Hematopoietic multipotent progenitor cell (in vitro differentiated cells): ENCODE data around the gene COX7A2L. TPM values are rescaled to one million over a fixed set of nuclear protein-coding genes. Genes with fewer than 3 reads are reported as not detected.
"Not testable (repeated sequence)": the region's sequence is repeated elsewhere in the genome, so short reads cannot be mapped to it uniquely, and the experiment has no call there.

Experiments used
- DNase-seq, 3 donors: peaks; one replicate each; pipeline ENCODE4 v3.0.0-alpha.2; 2011 to 2015; ENCODE audit warnings: low read depth in 2 of 3, low spot score in 2 of 3
- total RNA-seq: library from RNA; depleted of rRNA; stranded (reverse); fragments of >200 nt; gene quantifications from one replicate; pipeline ENCODE4 v1.2.3, GENCODE V29; 2012

The COX7A2L gene
- total RNA-seq, 1 donor, result 78.4 TPM

DNA sequence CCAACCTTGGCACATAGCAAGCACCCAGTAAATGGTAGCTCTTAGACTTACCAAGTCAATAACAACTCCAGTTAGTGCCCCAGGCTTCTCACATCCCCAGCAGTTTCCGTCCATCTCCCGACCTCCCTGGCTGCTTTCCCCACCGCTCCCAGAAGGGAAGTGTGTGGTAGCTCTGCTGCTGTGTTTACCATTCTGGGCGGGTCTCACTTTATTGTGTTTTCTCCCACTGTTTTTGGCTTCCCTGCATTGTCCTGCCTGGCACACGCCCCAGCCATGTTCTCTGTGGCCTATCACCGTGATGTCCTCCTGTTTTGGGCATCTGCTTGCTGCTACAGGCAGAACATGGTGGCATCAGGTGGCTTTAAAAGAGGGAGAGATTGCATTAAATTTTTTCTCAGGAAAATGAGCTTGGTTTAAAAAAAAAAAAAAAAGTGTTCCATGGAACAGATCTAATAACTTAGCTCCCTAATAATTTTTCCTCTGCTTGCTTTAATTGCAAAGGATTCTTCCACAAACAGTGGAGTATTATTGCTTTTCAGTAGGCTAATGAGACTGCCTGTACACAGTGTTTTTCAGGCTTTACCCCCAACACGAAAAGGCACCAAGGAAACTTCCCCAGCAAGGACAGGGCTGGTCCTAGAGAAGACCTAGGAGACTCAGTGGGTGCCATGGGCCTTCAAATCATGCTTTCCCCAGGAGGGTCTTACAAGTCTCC, 8.0 kb upstream of the COX7A2L start:
- DNase-seq, result no peak

DNA sequence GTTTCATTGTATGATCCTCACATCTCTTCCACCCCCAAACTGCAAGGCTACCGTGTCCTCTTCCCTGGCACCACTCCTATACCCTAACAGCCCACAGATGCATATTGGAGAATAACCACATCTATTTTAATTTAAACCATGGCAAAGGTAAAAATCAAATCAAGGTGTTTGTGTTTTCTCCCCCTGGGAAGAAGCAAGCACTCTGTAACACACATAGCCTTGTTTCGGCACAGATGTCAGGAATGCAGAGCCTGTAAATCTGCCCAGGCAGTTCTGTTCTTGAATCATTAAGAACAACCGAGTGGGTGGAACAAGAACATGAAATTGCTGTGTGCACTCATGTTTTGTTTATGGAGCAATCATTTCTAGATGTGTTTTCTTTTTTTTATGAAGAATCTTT, 6.8 kb upstream of the COX7A2L start:
- no peak for DNase-seq

DNA sequence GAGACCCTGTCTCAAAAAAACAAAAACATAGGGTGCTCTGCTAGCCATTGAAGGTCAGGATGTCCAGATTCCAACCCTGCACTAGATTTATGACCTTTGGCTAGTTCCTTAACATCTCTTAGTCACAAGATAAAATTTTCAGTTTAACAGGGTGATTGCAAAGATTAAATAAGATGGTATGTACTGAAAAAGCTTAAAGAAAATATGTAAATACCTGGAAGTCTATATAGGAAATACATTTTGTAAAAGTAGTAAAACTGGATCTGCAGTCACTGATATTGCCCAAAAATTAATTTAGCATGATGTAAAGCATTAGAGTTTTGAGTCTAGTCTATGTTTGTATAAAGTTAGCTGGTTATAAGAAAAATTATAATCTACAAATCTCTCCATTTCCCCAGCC, 5.4 kb upstream of the COX7A2L start:
- DNase-seq, result no peak

DNA sequence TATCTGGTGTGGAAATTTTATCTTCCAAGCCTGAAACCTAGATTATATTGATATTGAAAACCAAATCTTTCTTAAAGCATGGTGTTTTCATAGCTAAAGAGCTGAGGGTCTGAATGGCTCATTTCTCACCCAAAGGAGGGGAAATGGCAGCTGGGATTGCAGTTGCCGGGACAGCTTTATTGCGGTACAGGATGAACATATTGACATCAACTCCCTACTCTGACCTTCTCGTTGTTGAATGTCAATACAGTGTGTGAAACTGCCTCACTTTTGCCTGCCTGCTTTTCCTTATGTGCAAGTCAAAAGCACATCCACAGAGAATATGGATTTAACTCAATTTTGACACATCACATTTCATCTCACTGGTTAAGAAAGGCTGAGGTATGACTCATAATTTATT, 3.6 kb upstream of the COX7A2L start:
- no peak for DNase-seq

DNA sequence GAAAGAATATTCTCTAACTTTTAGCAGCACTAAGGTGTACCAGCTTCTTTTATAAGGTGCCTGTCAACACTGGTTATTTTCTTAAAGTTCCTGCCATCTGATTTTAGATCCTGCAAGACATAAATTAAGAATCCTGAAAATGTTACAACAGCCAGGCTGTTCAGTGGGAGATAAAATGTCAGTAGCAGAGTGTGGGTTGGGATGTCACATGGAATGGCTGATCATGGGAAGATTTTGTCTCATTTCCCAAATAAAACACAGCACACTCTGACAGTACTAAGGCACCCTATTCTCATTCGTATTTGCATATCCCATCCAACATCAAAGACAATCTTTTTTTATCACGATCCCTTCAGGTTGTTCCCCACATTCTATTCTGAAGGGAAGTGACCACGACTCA, 2.4 kb upstream of the COX7A2L start:
- DNase-seq, result no peak

DNA sequence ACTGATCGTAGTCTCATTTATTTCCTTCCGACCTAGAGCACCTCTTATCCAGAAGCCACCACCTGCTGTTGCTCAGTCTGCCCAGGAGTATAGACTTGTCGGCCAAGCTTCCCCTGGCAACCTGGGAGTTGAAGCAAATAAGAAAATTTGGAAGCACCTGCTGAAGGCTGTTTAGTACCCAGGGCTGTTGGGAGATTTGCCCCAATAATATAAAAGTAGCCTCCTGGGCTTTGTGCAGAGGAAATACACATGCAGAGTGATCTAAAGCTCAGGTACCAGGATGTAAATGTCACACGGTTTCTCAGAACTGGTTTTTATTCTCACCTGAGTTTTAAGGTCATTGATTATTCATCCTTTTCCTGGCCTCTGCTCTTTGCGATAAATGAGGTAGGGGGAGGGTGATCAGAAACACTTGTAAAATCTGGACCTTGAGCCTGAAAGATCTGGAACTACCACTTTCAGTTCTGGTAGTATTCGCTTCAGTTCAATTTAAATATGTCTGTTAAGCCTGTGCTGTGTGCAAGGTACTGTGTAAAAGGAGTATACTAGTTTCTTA, 789 bp upstream of the COX7A2L start:
- no peak for DNase-seq

DNA sequence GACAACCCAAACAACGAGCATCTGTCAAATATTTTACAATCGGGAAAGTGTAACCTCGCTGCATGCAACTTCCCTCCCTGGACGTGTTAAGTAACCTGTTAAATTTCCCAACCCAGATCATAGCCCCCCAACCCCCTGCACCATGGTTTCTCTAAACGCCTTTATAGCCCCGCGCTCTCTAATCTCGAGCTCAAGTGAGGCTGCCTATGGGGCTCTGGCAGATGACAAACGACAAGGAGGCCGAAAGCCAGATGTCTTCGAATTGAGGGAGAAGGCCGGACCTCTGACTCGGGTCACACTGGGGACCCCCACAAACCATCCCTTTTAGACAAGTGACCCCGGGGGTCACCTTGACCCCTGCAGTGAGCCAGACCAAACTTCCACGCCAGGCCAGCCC, 526 bp downstream of the COX7A2L start:
- peak in 2 of 3 donors; percentile 16 to 27 for DNase-seq

DNA sequence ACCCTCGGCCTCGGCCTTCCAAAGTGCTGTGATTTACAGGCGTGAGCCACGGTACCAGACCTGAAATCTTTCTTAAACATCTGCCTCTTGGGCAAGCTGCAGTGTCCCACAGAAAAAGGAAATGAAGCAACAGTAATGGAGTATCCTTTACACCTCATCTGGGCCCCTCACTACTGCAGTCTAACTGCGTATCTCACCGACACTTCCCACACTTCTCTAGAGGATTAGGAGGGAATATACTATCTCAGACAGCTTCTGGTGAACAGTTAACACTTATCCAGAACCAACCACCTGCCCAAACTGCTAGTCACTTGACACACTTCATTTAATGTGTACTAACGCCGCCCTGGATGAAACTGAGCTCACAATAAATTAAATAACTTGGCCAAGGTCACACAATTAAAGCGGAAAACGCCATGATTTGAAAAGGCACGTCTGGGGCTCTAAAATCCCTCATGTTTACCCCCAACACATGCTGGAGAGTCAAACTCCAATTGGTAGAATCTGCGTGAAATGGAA, 993 bp downstream of the COX7A2L start:
- DNase-seq, result peak in 2 of 3 donors; percentile 70 to 86

DNA sequence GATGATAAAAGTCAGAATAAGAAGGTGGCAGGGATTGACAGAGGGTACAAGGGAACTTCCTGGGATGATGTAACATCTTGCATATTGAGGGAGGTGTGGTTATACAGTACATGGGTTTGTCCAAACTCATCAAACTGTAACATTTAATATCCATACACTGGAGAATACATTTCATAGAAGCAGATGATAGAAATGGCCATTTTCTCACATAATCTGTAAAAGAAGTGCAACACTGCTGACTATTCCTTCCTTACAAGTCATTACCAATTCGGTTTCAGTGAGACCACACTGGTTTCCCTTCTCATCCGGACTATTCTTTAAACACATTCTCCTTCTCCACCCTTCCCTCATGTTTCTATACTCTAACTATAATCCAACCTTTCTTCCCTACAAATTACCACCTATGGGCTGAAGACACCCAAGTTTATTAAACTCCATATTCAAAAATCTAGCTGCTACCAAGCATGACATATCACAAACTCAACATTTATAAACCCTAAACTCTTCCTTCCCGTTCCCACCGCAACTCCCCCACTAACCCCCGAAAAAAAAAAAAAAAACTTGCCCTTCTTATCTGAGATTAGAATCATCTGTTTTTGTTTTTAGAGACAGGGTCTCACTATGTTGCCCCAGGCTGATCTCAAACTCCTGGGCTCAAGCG, 1.6 kb downstream of the COX7A2L start:
- no peak for DNase-seq

DNA sequence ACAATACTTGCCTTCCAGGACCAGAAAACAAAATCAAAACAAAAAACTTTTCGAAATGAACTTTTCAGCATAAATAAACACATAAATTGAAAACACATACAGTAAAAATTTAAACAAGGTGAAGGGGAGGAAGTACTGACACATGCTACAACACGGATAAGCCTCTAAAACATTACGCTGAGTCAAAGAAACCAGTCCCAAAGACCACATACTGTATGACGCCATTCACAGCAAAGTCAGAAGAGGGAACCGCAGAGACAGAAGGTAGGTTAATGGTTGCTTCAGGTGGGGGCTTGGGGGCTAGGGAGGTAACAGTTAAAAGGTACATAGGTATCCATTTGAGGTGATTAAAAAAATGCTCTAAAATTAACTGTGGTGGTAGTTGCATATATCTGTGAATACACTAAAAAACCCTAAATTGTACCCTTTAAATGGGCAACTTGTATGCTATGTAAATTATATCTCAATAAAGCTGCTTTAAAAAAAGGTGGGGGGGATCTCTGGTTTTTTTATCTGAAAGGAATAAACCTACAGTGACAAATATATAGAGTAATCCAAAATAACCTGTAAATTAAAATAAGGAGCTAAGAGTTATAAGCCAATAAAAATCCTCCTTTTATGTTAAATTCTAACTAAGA, 7.1 kb downstream of the COX7A2L start:
- no peak for DNase-seq

DNA sequence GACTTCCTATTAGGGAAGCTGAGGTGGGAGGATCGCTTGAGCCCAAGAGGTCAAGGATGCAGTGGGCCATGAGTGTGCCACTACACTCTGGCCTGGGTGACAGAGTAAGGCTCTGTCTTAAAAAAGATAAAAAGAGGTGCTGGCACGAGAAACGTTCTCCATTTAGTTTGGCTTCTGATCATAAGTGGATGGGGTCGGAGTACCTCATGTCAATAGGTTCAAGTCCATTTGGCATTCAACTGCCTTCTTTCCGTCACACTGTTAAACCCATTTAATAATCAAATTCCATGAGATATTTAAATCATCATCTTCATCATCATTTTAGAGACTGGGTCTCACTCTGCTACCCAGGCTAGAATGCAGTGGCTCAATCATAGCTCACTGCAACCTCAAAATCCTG, 9.2 kb downstream of the COX7A2L start:
- no peak for DNase-seq

DNA sequence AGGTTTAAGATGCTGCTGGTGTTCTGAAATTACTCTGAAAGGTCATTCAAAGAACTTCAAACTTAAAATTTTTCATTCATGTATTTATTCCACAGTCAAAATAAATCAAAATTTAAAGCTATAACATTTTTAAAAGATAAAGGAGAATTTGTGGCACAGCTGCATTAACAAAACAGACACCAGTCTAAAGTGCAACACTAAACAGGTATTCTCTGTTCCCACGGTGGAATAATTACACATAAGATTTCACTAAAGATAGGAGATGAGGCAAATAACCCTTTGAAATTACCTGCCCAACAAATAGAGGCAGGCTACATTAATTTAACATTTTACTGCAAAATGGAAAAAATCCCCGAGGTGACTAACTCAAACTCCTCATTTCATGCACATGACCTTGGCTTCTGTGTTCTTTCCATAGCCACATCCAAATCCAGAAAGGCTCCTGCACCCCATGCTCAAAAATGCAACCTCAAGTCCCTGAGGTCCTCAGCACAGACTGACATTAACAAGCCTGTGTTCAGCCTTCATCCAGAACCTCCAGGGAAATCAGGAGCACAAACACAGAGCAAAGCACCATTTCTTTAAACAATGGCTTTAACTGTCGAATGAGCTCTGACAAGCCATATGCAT, 10.5 kb downstream of the COX7A2L start:
- no peak for DNase-seq

DNA sequence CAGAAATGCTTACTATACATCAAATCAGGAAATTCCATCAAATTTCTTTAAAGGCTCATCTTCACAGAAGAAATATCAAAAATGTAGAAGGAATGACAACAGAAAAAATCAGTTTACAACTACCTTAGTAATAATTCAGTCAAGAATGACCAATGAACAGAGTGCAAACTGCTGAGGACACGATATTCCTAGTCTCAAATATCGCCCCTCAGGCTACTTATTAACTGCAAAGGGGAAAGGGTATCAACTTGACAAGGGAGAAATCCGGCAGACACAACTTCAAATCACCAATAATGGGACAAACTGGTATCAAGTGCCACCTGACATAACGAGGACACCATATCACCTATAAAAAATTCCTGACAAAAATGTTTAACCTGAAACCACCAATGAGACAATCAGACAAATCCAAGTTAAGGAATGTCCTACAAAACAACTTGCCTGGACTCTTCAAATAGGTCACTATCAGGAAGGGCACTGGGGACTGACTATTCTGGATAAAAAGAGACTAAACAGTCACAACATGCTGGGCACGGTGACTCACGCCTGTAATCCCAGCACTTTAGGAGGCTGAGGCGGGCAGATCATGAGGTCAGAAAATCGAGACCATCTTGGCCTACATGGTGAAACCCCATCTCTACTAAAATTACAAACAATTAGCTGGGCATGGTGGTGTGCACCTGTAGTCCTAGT, 12.8 kb downstream of the COX7A2L start:
- DNase-seq, result no peak

DNA sequence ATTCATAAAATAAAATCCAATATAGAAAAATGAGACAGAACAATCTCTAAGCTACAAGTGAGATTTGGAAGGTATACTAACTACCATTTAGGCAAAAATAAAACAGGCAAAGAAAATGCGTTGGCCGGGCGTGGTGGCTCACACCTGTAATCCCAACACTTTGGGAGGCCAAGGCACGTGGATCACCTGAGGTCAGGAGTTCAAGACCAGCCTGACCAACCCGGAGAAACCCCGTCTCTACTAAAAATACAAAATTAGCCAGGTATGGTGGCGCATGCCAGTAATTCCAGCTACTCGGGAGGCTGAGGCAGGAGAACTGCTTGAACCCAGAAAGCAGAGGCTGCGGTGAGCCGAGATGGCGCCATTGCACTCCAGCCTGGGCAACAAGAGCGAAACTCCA, 13.5 kb downstream of the COX7A2L start:
- not testable (repeated sequence) for DNase-seq

DNA sequence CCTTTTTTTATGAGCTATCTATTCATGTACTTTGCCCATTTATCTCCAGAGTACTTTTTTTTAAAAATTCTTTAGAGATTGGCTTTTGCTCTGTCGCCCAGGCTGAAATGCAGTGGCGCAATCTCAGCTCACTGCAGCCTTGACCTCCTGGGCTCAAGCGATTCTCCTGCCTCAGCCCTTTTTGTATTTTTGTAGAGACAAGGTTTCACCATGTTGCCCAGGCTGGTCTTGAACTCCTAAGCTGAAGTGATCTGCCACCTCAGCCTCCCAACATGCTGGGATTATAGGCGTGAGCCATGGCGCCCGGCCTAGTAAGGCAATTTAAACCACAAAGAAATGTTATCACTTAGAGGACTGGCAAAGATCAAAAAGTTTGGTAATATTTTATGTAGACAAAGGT, 14.2 kb downstream of the COX7A2L start:
- DNase-seq, result not testable (repeated sequence)

DNA sequence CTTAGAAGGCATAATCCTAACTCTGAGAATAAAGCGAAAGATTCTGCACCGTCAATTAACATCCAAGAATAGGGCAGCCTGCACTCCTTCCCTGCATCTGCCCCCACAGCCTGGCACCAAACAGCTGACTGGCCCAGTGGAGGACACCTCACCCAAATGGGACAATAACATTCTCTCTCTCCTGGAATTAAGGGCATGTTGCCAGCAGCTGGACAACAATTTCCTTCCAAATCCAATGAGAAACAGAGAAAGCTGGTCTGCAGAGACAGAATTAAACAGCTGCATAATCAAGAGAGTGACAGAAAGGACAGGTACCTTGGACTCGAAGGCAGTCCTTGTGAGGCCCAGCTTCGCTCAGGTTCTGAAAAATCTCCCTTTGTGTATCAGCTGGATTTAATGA, 15.0 kb downstream of the COX7A2L start:
- DNase-seq, result no peak

DNA sequence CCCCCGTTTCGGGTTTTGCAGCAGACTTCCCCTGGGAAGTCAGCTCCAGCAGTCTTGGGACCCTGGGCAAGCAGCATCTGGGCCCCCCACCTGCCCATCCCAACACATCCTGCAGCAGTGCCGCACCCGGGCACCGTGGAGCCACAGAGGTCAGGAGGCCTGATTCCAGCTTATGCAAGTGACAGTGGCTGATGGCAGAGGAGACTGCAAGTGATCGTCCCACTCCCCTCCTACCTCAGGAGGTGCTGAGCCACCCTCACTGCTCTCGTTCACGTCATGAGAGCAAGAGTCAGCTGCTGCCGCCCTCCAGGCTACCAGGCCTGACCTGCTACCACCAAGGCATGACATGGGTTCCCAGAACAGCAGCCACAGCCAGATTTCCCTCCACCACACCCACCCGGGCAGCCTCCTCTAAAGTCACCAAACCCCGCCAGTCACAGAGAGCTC, 18.2 kb downstream of the COX7A2L start:
- no peak for DNase-seq

DNA sequence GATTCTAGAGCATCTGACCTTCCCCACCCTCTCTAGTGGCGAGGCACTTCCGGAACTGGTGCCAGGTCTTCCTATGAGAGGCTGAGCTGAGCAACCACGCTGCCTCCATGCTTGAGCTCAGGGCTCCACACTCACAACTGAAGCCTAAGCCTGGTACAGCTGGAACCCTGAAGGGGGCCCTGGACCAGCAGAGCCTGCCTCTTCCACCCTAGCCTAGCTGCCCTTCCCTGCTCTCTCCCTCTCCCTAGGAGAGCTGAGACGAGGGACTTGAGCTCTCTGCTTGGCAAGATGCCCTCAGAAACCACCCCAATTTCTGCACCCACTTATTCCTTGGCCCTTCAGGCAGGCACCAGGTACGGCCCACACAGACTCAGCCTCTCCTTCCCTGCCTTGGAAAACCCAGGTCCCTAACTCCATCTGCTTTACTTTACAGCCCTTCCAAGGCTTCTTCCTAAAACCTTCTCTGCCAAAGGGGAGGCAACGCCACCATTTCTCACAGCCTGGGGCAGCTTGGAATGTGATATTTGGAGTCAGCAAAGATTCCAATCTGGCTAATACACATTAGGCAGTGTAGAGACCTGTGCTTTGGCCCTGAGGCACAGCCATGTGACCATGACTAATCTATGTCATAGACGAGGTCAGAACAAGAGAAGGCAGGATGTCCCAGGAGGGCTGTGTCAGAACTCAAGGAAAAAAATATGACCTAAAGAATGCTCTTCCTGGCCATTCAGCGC, 18.8 kb downstream of the COX7A2L start:
- DNase-seq, result no peak

DNA sequence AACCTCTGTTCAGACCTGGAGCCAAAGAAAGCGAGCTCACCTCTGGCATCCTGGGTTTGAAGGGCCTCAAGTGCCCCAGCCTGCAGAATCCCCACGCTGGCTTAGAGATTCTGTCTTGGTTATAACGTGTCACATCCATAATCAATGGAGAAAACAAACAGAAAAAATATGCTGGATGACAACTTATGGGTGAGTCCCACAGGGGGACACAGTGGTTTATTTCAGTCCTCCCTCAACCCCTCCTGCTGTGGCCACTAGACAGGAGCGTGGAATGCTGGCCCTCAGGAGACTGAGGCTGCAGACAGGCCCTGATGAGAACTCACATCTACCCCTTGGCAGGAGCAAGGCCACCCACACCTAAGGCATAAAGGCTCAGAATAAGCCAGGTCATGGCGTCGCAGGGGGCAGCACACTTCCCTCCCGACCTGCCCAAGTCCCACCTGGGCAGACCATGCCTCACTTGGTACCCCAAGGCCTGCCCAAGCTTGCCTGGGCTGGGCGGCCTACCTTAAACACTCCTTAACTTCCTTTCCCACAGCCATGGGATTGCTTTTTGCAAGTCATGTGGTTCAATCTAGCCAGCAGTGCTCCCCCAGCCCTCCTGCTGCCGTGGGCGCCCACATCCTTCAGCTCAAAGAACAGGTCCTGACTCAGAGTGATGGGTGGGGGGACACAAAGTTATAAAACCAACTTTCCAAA, 19.9 kb downstream of the COX7A2L start:
- DNase-seq, result no peak
